8988T (cell line): ENCODE measurements around the gene TAB3.
"Not testable (repeated sequence)": the region's sequence is repeated elsewhere in the genome, so short reads cannot be mapped to it uniquely, and the experiment has no call there.

Experiments
- DNase-seq: peaks from one replicate; pipeline ENCODE4 v3.0.0; 2011

Gene TAB3

DNA sequence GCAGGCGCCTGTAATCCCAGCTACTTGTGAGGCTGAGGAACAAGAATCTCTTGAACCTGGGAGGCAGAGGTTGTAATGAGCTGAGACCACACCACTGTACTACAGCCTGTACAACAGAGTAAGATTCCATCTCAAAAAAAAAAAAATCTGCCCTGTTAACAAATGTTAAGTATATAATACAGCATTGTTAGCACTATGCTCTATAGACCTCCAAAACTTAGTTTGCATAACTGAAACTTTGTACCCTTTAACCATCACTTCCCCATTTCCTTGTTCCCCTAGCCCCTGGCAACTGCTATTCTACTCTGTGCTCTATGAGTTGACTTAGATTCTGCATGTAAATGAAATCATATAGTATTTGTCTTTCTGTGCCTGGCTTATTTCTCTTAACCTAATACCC is 76.7 kb downstream of the TAB3 start:
- no peak for DNase-seq

DNA sequence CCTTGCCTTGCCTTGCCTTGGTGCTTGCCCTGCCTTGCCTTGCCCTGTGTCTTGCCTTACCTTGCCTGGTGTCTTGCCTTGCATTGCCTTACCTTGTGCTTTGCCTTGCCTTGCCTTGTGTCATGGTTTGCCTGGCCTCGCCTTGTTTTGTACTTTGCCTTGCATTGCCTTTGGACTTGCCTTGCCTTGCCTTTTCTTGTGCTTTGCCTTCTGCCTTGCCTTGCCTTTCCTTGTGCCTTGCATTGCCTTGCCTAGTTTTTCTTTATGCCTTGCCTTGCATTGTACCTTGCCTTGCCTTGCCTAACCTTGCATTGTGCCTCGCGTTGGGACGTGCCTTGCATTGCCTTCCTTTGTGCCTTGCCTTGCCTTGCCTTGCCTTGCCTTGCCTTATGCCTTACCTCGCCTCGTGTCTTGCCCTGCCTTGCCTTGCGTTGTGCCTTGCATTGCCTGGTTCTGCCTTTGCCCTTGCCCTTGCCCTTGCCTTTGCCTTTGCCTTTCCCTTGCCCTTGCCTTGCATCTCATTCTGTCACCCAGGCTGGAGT is 82.8 kb downstream of the TAB3 start:
- no peak for DNase-seq

- no peak for DNase-seq
Measured at GRCh38 chrX:30804462-30804861, 84.6 kb downstream of the TAB3 start.

GRCh38 chrX:30800901-30801300 is 88.2 kb downstream of the TAB3 start:
- DNase-seq, result no peak

DNA sequence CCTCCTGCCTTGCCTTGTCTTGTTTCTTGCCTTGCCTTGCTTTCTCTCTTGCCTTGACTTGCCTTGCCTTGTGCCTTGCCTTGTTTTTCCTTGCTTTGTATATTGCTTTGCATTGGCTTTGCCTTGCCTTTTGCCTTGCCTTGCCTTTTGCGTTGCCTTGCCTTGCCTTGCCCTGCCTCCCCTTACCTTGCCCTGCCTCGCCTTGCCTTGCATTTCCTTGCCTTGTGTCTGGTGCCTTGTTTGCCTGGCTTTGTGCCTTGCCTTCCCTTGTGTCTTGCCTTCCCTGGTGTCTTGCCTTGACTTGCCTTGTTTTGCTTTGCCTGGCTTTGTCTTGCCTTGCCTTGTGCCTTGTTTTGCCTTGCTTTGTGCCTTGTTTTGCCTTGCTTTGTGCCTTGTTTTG is 89.7 kb downstream of the TAB3 start:
- DNase-seq, result no peak

- no peak for DNase-seq
Measured at GRCh38 chrX:30798810-30799209, 90.2 kb downstream of the TAB3 start.

DNA sequence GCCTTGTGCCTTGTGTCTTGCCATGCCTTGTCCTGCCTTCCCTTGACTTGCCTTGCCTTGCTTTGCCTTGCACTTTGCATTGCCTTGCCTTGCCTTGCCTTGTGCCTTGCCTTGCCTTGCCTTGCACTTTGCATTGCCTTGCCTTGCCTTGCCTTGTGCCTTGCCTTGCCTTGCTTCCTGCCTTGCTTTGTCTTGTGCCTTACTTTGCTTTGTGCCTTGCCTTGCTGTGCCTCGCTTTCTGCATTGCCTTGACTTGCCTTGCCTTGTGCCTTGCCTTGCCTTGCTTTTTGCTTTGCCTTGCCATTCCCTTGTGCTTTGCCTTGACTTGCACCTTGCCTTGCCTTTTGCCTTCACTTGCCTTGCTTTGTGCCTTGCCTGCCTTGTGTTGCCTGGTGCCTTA is 91.8 kb downstream of the TAB3 start:
- DNase-seq, result not testable (repeated sequence)

DNA sequence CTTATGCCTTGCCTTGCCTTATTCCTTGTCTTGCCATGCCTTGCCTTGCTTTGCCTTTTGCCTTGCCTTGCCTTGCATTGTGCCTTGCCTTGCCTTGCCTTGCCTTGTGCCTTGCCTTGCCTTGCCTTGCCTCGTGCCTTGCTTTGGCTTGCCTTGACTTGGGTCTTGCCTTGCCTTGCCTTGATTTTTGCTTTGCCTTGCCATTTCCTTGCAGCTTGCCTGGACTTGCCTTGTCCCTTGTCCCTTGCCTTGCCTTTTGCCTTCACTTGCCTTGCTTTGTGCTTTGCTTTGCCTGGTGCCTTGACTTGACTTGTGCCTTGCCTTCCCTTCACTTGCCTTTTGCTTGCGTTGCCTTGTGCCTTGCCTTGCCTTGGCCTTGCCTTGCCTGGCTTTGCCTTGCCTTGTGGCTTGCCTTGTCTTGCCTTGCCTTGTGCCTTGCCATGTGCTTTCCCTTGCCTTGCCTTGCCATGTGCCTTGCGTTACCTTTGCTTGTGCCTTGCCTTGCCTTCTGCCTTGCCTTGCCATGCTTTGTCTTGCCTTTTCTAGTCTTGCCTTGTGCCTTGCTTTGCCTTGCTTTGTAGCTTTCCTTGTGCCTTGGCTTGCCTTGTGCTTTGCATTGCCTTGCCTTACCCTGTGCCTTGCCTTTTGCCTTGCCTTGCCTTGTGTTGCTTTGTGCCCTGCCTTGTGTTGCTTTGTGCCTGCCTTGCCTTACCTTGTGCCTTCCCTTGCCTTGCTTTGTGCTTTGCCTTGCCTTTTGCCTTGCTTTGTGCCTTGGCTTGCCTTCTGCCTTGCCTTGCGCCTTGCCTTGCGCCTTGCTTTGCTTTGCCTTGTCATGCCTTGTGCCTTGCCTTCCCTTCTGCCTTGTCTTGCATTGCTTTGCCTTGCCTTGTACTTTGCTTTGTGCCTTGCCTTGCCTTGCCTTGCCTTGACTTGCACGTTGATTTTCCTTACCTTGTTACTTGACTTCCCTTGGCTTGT is 92.8 kb downstream of the TAB3 start:
- no peak for DNase-seq

DNA sequence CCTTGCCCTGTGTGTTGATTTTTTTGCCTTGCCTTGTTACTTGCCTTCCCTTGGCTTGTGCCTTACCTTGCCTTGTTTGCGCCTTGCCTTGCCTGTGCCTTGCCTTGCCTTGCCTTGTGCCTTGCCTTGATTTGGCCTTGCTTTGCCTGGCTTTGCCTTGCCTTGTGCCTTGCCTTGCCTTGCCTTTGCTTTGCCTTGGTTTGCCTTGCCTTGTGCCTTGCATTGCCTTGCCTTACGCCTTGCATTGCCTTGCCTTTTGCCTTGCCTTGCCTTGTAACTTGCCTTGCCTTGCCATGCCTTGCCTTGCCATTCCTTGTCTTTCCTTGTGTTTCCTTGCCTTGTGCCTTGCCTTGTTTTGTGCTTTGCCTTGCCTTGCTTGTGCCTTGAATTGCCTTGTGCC is 94.6 kb downstream of the TAB3 start:
- no peak for DNase-seq

DNA sequence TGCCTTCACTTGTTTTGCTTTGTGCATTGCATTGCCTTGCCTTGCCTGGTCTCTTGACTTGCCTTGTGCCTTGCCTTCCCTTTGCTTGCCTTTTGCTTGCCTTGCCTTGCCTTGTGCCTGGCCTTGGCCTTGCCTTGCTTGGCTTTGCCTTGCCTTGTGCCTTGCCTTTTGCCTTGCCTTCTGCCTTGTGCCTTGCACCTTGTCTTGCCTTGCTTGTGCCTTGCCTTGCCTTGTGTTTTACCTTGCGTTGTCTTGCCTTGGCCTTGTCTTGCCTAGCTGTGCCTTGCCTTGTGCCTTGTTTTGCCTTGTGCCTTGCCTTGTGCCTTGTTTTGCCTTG is 95.3 kb downstream of the TAB3 start:
- DNase-seq, result no peak

DNA sequence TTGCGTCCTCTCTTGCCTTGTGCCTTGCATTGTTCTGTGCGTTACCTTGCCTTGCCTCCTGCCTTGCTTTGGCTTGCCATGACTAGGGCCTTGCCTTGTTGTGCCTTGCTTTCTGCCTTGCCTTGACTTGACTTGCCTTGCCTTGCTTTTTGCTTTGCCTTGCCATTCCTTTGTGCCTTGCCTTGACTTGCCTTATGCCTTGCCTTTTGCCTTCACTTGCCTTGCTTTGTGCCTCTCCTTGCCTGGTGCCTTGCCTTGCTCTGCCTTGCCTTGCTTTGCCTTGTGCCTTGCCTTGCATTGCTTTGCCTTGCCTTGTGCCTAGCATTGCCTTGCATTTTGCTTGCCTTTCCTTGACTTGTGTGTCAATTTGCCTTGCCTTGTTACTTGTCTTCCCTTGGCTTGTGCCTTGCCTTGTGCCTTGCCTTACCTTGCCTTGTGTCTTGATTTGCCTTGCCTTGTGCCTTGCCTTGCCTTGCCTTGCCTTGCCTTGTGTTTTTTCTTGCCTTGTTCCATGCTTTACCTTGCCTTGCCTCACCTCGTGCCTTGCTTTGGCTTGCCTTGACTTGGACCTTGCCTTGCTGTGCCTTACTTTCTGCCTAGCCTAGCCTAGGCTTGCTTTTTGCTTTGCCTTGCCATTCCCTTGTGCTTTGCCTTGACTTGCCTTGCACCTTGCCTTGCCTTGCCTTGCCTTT is 95.8 kb downstream of the TAB3 start:
- no peak for DNase-seq

GRCh38 chrX:30791296-30792278 is 97.5 kb downstream of the TAB3 start:
- no peak for DNase-seq

DNA sequence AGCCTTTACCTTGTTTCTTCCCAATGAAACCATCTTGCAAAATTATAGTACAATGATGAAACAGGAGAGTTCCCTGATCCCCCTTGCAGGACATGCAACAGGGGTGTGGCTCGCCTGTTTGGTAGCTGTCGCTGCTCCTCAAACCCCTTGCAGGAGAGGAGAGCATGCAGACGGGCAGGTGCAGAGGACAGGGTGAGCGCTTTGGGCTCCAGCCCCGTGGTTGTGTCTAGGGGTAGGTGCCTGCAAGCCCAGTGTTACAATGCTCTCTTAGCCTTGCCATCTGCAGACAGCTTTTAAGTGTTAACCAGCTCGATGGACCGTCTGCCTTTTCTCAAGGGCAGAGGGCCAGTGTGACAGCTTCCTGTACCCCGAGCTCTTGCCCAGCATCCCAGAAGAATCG is 102.0 kb downstream of the TAB3 start:
- DNase-seq, result no peak

GRCh38 chrX:30786374-30786773 is 102.7 kb downstream of the TAB3 start:
- DNase-seq, result no peak

DNA sequence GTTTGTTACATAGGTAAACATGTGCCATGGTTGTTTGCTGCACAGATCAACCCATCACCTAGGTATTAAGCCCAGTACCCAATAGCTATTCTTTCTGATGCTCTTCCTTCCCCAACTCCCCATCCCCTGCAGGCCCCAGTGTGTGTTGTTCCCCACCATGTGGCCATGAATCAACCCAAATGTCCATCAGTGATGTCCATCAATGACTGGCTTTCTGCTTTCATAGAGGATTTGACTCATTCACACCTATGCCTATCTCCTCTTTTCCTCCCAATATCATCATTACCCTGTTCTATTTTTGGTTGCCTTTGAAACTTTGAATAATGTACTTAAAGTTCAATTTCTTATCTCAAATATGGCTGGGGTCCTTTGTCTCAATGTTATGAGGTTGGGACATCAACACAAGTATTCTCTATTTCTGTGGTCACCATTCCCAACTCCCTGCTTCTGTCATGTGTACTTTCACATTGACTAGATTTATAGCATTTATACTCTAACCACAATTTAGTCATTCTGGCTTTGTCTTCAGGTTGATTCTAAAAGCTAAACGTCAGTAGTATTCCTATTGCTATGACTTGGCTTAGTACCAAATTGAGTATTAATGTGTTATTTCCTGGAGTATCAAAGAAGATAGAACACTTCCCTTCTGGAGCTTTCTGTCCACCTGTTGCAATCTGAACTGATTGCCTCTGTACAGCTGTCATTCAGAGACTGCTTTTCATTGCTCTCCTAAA is 107.2 kb downstream of the TAB3 start:
- no peak for DNase-seq

GRCh38 chrX:30779453-30780030 is 109.5 kb downstream of the TAB3 start:
- DNase-seq, result no peak

DNA sequence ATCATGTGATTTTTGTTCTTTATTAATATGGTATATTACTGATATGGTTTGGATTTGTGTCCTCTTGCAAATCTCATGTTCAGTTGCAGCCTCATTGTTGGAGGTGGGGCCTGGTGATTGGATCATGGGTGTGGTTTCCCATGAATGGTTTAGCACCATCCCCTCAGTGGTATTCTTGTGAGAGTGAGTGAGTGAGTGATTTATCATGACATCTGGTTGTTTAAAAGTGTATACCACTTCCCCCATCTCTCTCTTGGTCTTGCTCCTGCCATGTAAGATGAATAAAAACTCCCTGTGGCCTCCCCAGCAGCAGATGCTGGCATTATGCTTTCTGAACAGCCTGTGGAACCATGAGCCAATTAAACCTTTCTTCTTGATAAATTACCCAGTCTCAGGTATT is 111.5 kb downstream of the TAB3 start:
- DNase-seq, result no peak
